HG03442 (cell line): ENCODE measurements around the gene AFF3.

Source experiments
- ATAC-seq: cut with Tn5 transposase; IDR thresholded peaks from one replicate; pipeline ENCODE4 v1.9.1; 2021; ENCODE audit warnings: mild to moderate bottlenecking, moderate library complexity; ENCODE audit not compliant: unreplicated experiment

Gene AFF3

GRCh38 chr2:100151310-100151709, 8.9 kb upstream of the AFF3 start:
- no peak for ATAC-seq

- ATAC-seq = no peak
Measured at GRCh38 chr2:100148883-100149282, 6.5 kb upstream of the AFF3 start.

DNA sequence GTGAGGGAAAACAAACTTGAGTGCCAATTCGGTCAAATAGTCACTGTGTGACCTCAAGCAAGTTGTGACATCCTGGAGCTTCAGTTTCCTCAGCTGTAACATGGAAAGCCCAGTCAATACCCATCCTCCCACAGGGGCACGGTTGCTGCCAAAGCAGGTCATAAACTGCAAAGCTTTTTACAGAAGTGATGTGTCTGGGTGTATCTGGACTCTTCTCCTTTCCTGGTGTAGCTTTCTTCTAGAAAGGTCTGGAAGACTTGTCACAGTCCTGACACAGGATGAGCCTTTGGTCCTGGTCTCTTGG, 4.2 kb upstream of the AFF3 start:
- no peak for ATAC-seq

DNA sequence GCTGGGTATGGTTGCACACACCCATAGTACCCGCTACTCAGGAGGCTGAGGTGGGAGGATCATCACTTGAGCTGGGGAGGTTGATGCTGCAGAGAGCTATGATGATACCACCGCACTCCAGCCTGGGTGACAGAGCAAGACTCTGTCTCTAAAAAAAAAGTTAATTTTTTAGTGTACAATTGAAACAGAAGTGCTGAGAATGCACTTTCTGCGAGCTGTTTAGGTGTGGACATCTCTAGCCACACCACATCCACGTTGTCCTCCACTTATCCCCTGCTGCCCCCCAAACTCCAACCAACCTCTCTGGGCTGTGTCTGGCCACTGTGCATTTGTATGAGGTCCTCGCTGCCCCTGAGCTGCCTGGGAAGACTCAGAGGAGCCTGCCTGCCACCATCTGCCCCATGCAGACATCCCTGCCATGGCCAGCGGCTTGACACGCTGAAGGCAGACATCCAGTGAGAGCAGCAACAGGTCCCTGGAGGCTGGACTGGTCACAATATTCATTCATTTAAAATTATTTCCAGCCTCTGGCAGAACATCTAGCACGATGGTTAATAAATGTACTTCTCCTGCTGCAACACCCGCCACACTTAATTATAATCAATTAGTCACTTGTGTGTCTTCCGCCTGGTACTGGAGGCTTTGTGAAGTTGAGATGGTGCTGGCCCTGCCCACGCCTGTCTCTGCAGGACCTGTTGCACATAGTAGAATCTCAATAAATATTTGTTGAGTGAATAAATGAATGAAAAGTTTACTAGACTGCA, 3.7 kb upstream of the AFF3 start:
- no peak for ATAC-seq

- ATAC-seq = no peak
Measured at GRCh38 chr2:100143286-100143685, 896 bp upstream of the AFF3 start.

DNA sequence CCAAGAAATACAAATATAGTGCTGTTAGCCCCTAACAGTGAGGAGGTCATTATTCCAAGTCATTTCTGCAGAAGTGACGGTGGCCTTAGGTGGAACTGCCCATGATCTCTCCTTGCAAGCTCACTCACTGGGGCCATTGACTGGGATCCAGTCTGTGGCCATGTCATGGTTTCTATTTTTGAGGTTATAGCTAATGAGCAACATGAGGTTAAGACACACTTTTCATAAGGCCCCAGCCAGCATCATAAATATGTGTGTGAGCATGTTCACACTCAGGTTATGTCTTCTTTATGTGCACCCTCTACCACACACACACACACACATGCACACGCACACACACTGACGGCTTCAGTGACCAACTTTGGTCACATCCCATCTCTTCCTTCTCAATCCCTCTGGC, 484 bp downstream of the AFF3 start:
- ATAC-seq = no peak

GRCh38 chr2:100140582-100140981, 1.8 kb downstream of the AFF3 start:
- no peak for ATAC-seq

- ATAC-seq = no peak
Measured at GRCh38 chr2:100137866-100138570, 4.4 kb downstream of the AFF3 start.

GRCh38 chr2:100137318-100137717, 5.1 kb downstream of the AFF3 start:
- no peak for ATAC-seq

GRCh38 chr2:100136310-100136709, 6.1 kb downstream of the AFF3 start:
- no peak for ATAC-seq

DNA sequence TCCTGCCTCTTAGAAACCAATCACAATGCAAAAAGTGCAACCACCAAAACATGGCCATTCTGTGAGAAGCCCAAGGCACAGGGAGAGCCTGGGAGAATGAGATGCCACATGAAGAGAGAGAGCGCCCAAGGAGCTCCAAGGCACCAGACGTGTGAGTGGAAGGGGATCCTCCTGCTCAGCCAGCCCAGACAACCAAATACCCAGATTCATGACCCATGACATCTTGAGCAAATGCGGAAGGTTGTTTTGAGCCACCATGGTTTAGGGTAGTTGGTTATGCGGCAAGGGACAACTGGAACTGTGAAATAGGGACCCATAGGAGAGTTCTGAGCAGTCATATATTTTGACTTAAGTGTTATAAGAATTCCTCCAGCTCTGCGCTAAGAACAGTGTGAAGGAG, 7.0 kb downstream of the AFF3 start:
- ATAC-seq = no peak

GRCh38 chr2:100130595-100131391, 11.6 kb downstream of the AFF3 start:
- ATAC-seq = no peak

- ATAC-seq = no peak
Measured at GRCh38 chr2:100126897-100127401, 15.4 kb downstream of the AFF3 start.

GRCh38 chr2:100126201-100126600, 16.2 kb downstream of the AFF3 start:
- ATAC-seq = no peak

DNA sequence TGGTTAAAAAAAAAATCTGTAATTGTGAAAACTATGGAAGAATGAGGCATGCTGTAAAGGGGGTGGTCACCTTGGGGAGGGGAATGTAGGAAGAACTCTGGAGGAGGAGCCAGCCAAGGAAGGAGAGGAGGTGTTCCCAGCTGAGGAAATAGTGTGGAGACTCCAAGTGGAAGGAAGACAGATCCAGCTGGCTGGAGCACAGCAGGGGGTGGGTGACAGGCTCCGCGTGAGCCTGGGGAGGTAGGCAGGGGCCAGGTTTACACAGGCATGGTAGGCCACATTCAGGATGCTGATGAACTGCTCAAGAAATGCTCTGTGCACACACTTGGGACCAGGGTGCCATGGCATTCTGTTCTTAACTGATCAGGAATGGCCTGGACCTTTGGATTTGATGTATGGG, 16.8 kb downstream of the AFF3 start:
- ATAC-seq = no peak

GRCh38 chr2:100124761-100125160, 17.6 kb downstream of the AFF3 start:
- ATAC-seq = no peak

GRCh38 chr2:100121124-100121718, 21.2 kb downstream of the AFF3 start:
- no peak for ATAC-seq

GRCh38 chr2:100119235-100119634, 23.2 kb downstream of the AFF3 start:
- ATAC-seq = no peak

DNA sequence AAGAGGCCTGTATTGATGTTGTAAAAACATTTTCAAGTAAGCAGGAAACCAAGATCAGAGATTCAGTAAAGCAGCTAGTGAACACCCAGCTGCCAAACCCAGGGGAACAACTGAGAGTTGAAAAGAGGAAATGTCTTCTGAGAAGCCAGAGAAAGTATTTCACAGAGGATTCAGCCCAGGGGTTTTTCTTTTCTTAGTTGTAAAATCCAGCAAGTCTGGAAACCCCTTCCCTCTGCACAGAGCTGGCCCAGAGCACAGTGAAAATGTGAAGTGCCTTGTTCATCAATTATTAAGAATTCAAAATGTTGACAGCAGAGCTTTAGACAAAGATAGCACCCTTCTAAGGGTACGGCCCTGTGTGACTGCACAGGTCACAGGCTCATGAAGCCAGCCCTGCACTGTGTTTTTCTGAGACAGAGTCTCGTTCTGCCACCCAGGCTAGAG, 28.4 kb downstream of the AFF3 start:
- ATAC-seq = no peak

GRCh38 chr2:100110614-100111000, 31.8 kb downstream of the AFF3 start:
- ATAC-seq = no peak

DNA sequence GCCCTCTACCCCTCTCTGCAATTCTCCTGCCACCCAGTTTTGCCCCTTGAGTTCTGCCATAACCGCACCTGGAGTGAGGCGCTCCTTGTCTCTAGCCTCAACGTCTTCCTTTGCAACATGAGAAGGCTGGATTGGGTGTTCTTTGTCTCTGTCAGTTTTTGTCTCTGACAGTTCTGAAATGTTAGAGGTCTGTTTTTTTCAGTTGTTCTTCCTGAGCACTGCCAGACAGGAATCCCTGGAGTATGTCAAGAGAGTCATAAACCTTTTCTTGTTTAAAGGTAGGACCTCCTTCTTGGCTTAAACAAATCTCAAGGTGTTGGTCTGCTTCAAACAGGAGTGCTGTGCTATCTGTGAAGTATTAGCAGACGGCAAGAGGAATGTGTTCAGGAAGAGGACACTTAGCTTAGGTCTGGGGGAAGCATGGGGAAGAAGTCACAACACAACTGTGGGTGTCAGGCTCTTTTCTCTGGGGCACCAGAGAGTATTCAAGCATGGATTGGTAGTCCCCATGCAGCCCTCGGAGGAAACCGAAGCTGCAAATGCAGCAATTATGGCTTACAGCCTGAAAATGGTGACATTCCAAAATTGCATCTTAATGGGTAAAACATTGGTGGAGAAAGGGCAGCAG, 32.3 kb downstream of the AFF3 start:
- ATAC-seq = no peak
